22Rv1 (cell line): ENCODE results near the gene KPNB1.

Experiments used
- CTCF ChIP-seq: fragments of 450-650 bp; IDR thresholded peaks from 2 replicates; pipeline ENCODE4 v1.5.1; 2017; ENCODE audit warnings: mild to moderate bottlenecking
- ZFX ChIP-seq: fragments of 450-650 bp; IDR thresholded peaks from 2 replicates; pipeline ENCODE4 v1.6.1; 2017; ENCODE audit warnings: antibody characterized with exemption, borderline replicate concordance

DNA sequence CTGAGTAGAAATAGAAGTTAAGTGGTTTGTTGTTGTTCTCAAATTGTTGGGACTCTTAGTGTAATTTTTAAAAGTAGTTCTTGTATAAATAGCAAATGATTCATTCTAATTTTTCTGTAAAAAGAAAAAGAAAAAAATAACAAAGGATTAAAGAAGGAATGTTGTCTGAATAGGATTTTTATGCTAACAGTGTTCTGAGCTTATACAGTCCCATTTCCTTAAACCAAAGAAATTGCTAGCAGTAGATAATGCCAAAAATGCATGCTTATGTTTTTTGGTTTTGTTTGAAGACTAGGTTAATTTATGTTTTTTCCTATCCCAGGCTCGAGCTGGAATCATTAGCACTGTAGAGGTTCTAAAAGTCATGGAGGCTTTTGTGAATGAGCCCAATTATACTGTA is 44.7 kb upstream of the KPNB1 start:
- TF ChIP-seq CTCF (no peak), ZFX (no peak)
